HCEC 1CT (cell line): ENCODE measurements around the gene C1orf35.
A peak's percentile ranks its signal among the peaks of the same experiment; 100 is the strongest.

Experiments used
- DNase-seq: peaks from one replicate; pipeline ENCODE4 v3.0.0-alpha.2; 2017

The C1orf35 gene

DNA sequence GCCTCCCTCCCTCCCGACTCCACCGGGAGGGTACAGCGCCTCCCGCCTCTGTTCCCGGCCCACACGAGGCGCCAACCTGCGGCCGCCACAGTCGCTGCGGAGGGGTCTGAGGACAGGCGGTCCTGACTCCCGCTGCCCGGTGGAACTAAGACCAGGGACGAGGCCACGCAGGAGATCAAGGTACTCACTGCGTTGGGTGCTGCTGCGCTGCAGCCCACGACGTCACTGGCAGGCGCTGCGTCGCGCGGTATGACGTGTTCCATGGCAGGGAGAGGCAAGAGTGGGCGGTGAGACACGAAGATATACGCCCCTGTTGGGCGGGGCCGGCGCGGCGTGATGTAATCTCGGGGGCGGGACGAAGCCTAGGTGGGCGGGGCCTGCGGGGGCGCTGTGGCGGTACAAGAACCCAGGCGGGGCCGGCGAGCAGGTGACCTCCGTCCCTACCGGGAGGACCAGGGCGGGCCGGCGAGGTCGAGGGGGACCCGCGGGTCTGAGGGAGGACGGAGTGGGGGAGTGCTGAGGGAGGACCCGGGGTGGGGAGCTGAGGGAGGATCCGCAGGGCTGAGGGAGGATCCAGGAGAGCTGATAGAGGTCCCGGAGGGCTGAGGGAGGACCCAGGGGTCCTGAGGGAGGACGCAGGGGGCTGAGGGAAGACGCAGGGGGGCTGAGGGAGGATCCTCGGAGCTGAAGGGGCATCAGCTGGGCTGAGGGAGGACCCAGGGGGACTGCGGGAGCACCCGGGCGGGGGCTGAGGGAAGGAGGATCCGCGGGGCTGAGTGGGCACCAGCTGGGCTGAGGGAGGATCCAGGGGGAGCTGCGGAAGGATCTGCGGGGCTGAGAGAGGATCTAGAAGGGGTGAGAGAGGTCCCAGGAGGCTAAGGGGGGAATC lies 6.2 kb upstream of the C1orf35 start, which contains the start of gene MRPL55:
TSS of gene MRPL55 (minus strand) at position 227 of the 889 bp plus-strand sequence. CDS start 1,039 bp downstream, outside the sequence.
- DNase-seq: peak; percentile 94

GRCh38 chr1:228108742-228109072 lies 5.6 kb upstream of the C1orf35 start:
- DNase-seq: no peak

DNA sequence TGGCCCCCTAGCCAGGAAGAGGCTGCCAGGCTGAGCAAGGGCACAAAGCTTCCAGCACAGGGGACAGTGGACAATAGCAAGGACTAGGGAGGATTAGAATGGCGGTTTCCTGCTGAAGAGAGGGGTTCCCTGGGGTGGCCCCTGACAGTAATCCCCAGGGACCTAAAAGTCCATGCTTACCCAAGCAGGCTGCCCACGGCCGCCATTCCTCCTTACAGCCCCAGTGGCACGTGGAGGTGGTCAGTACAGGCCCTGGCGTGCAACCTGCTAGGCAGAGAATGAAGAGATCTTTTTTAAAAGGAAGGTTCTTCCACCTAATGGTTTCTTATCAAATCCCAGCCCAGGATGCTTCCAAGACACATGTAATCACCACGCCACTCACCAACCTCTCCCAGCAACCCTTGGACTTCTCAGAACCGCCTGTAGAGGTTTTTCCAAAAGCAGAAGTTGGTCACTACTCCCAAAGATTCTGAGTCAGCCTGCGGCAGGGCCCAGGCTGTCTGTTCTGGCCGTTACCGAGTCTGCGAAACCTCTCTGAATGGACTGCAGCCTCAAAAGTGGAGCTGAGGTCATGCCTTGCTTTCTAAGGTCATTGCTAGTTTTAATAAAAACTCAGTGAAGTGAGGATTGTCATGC lies 5.0 kb upstream of the C1orf35 start:
- DNase-seq: no peak

DNA sequence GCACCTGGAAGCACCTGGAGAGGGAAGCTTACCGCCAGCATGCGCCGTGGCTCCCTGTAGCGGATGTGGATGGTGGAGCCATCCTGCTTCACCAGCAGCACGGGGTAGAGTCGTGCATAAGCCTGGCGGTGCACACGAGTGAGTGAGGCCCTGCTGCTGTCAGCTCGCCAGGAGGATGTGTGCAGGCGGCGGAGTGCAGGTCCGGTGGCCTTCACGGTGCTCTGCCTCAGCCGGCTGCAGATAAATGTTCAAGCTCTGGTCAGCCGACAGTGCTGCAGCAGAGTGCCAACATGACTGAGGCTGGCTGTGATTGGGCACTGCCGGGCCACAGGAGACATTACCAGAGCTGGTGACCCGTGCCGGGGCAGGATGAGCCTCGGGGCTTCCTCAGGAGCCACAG lies 4.5 kb upstream of the C1orf35 start:
- DNase-seq: no peak

- DNase-seq: no peak
These were observed 3.6 kb upstream of the C1orf35 start for GRCh38 chr1:228106800-228107054.

DNA sequence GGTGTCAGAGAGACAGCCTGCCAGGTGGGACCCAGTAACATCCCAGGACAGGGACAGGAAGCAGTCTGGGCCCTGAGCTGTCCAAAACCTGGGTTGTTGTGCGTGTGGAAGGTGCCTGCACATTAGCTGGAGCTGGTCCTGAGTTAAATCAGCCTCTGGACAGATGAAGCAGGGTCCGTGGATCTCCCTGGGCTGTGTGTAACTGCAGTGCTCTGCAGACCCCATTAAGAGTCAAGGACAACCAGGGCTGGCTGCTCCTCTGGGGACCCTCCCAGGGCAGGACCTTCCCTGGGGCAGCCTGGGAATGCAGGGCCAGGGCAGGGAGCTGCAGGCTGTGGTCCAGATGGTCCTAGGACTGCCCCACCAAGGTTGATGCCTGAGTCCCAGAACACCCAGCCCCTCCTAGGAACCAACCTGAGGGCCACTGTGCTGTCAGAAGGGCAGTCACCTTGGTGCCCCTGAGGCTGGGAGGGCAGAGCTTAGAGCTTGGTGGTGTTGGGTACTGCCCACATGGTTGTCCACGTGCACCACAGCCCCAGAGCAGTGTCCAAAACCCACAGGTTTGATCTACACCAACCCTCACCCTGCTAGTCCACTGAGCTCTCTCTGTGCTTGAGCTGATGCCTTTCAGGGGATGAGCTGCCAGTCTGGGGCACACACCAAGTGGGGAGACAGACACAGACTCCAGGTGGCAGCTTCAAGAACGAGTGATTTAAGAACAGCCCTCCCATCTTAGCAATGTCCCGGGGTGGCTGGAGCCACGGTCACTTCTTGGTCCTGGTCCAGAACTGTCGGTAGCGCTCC lies 3.1 kb upstream of the C1orf35 start:
- DNase-seq: no peak

GRCh38 chr1:228105270-228105995 lies 2.3 kb upstream of the C1orf35 start:
- DNase-seq: no peak

DNA sequence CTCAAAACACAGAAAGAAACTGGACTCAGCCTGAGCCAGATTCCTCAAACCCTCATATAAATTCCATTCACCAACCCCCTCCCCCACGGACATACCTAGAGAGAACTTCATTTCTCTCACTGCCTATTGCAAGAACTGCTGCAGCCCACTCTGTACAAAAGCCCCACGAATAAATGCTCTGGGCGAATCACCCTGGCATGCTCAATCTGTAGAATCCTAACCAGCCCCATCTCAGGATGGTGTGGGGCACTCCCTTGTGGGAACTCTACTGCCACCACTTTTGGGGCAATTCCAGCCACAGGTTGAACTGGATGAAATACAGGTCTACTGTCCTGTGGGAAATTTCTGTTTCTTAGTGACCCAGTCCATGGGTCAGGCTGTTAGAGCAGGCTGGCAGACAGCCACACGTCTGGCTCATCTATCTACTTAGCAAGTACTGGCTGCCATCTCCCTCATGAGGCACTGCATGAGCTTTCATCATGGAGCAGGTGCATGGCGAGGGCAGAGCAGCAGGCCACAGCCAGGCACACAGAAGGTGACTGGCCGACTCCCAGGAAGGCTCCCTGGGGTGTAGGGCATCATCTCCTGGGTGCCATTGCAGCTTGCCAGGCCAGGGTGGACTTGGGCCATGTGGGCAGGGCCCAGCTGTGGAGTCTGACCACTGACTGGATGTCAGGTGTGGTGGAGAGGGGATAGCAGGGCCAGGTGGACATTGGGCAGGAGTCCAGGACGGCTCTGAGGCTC lies 1.6 kb upstream of the C1orf35 start:
- no peak for DNase-seq

DNA sequence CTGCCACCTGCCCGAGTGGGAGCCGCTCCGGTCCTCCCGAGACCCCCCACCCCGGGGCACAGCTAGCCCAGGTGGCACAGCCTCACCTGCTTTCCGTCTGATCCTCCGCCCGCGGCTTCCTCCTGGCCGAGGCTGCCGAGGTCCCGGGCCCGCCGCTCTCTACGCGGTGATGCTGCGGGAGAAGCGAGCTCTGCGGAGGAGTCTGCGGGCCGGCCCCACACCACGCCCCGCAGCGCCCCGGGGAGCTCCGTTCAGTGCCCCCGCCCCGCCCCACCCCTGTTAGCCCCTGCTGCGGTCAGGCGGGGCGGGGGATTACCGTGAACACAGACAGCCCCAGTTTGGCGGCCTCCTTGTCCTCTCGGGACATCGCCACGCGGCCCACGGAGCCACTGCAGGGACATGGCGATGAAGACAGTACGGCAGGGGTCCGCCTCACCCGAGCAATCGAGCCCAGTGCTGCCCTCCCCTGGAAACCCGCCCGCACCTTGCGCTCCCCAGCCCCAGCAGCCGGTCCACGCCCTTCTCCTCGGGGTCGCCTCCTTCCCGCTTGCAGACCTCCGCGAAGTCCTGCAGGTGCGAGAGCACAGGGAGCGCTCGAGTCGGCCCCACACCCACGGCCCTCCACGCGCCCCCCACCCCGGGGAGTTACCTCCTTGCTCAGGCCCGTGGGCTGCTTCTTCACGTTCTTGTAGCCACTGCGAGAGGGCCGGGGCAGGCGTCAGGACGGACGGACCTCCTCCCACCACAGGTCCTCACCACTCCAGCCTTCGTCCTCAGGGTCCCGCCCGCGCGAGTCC lies 933 bp downstream of the C1orf35 start:
- no peak for DNase-seq

- DNase-seq: no peak
These were observed 1.5 kb downstream of the C1orf35 start for GRCh38 chr1:228101614-228101993.

DNA sequence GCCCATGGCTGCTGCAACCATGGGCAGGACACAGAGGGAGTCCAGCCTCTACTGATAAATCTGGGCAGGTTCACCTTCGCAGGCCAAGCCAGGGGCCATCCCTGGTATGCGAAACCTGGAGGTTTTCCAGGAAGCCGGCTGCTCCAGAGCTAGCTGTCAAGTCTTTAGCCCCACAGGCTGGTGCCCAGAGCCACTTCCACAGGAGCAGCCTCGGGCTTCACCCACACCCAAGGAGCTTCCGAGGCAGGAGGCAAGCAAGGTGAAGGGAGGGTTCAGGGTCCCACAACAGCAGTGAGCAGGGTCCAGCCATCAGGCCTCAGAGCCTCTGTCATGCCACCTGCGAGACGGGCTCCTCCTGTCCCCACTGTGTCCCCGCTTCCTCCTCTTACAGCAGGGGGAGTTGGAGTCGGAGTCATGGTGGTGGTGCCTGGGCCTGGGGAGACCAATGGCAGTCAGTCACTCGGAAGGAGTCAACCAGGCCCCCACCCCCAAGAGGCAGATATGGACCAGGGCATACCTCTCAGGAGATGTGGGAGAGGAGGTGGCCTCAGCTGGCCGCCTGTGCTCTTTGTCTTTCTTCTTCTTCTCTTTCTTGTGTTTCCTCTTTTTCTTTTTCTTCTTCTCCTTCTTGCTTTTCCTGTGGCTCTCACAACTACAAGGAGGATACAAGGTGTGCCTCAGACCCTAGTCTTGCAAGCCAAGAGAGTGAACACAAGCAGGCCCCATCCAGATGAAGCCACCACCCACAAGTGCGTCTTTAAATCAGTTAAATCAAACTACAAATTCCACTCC lies 2.1 kb downstream of the C1orf35 start:
- DNase-seq: no peak

- DNase-seq: no peak
These were observed 3.8 kb downstream of the C1orf35 start for GRCh38 chr1:228099331-228099732.

DNA sequence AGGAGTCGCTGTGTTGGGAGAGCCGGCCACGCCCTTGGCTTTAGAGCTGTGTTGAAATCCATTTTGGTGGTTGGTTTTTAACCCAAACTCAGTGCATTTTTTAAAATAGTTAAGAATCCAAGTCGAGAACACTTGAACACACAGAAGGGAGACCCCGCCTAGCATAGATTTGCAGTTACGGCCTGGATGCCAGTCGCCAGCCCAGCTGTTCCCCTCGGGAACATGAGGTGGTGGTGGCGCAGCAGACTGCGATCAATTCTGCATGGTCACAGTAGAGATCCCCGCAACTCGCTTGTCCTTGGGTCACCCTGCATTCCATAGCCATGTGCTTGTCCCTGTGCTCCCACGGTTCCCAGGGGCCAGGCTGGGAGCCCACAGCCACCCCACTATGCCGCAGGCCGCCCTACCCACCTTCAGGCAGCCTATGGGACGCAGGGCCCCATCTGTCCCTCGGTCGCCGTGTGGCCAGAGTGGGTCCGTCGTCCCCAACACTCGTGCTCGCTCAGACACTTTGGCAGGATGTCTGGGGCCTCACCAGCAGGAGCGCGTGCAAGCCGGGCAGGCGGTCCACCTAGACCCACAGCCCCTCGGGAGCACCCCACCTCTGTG lies 4.7 kb downstream of the C1orf35 start:
- DNase-seq: no peak

DNA sequence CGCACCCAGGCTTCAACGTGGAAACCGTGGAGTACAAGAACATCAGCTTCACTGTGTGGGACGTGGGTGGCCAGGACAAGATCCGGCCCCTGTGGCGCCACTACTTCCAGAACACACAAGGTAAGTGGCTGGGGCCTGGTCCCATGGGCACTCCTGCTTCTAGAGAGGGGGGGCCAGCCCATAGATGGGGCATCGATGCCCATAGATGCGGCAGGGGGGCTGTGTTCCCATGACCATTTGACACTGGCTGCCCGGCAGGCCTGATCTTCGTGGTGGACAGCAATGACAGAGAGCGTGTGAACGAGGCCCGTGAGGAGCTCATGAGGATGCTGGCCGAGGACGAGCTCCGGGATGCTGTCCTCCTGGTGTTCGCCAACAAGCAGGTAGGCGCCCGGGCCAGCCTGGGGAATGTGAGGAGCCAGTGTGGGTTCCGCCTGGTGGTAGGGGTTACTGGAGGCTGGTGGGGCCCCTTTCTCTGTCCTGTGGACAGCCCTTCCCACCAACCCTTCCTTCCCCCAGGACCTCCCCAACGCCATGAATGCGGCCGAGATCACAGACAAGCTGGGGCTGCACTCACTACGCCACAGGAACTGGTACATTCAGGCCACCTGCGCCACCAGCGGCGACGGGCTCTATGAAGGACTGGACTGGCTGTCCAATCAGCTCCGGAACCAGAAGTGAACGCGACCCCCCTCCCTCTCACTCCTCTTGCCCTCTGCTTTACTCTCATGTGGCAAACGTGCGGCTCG lies 5.6 kb downstream of the C1orf35 start:
- no peak for DNase-seq

DNA sequence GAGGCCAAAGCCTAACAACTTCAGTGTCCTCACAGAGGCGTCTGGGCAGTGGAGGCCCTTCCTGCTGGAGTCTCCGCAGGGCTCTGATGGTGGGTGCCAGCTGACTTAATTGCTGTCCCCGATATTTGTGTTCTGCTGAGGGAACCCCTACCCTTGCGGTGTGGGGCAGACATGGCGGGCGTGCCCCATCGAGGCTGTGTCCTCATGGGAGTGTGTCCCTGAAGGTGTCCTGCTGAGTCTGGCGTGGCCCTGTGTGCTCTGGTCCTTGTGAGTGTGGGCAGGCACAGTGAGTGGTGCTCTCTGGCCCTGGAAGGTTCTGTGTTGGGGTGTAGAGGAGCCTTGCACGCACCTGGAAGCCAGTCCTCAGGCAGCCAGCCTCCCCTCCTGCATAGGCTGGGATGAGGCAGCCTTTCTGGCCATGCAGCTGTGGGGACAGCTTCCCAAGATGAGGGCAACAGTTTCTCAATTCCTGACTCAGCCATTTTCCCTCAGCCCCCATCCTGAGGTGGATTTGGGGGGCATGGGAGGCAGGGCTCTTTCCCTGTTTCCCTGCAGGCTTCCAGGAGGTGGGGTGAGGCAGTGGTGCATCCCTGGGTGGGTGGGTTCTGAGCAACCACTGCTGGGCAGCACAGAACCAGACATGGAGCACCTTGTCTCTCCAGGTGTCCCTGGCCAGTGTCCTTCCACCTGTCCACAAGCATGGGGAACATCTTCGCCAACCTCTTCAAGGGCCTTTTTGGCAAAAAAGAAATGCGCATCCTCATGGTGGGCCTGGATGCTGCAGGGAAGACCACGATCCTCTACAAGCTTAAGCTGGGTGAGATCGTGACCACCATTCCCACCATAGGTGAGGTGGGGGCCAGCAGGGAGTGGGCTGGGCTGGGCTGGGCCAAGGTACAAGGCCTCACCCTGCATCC lies 6.5 kb downstream of the C1orf35 start:
- DNase-seq: no peak

GRCh38 chr1:228095938-228096337 lies 7.2 kb downstream of the C1orf35 start:
- no peak for DNase-seq

GRCh38 chr1:228095161-228095560 lies 8.0 kb downstream of the C1orf35 start:
- DNase-seq: no peak

DNA sequence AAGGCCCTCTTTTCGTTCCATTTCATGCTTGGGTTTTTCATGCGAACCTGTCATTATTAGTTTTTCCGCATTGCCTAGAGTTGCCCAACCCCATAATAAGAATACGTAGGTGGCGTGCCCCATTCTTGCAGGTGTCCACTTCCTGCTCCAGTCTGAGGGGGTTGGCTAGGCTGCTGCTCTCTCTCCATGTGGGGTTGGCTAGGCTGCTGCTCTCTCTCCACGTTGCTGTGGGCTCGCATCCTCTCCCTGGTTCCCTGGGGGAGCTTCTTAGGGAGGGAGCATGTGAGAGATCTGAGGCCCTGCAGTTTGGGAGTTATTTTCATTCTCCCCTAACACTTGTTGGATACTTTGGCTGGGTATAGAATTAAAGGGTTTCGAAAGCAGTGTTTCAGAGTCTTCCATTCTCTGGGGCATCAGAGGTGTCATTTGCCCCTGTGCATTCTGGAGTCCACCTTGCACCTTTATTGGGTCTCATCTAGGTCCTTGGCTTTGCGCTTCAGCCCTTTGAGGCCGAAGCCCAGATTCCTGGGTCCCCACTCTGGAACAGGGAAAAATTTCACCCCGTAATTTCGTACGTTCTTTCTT lies 8.6 kb downstream of the C1orf35 start:
- no peak for DNase-seq
